HG02763 (cell line): ENCODE data around the gene TSC22D2.

Source experiments
- ATAC-seq: cut with Tn5 transposase; IDR thresholded peaks from one replicate; pipeline ENCODE4 v1.9.1; 2021; ENCODE audit warnings: mild to moderate bottlenecking, moderate library complexity; ENCODE audit not compliant: unreplicated experiment

The TSC22D2 gene

GRCh38 chr3:150411106-150411460 is 3.0 kb downstream of the TSC22D2 start:
- ATAC-seq, result no peak

GRCh38 chr3:150411546-150411945 is 3.4 kb downstream of the TSC22D2 start:
- ATAC-seq, result no peak

- no peak for ATAC-seq
These were observed 3.9 kb downstream of the TSC22D2 start for GRCh38 chr3:150411976-150412375.

- ATAC-seq, result no peak
These were observed 4.6 kb downstream of the TSC22D2 start for GRCh38 chr3:150412561-150413231.

GRCh38 chr3:150414258-150414657 is 6.2 kb downstream of the TSC22D2 start:
- ATAC-seq, result no peak

GRCh38 chr3:150414959-150415358 is 6.9 kb downstream of the TSC22D2 start:
- ATAC-seq, result no peak

GRCh38 chr3:150419076-150419868 is 11.2 kb downstream of the TSC22D2 start:
- ATAC-seq, result no peak

- ATAC-seq, result no peak
These were observed 11.9 kb downstream of the TSC22D2 start for GRCh38 chr3:150419959-150420358.

GRCh38 chr3:150421256-150421655 is 13.2 kb downstream of the TSC22D2 start:
- no peak for ATAC-seq

- ATAC-seq, result no peak
These were observed 13.9 kb downstream of the TSC22D2 start for GRCh38 chr3:150421799-150422548.

GRCh38 chr3:150422907-150423306 is 14.8 kb downstream of the TSC22D2 start:
- ATAC-seq, result no peak

GRCh38 chr3:150423761-150424160 is 15.7 kb downstream of the TSC22D2 start:
- no peak for ATAC-seq

GRCh38 chr3:150426292-150426691 is 18.2 kb downstream of the TSC22D2 start:
- no peak for ATAC-seq

- ATAC-seq, result no peak
These were observed 20.5 kb downstream of the TSC22D2 start for GRCh38 chr3:150428562-150428961.

GRCh38 chr3:150429767-150430671 is 21.9 kb downstream of the TSC22D2 start:
- ATAC-seq, result no peak

GRCh38 chr3:150433347-150433746 is 25.2 kb downstream of the TSC22D2 start:
- ATAC-seq, result no peak

GRCh38 chr3:150434234-150434633 is 26.1 kb downstream of the TSC22D2 start:
- no peak for ATAC-seq

GRCh38 chr3:150436161-150436560 is 28.1 kb downstream of the TSC22D2 start:
- no peak for ATAC-seq

GRCh38 chr3:150439657-150440056 is 31.6 kb downstream of the TSC22D2 start:
- no peak for ATAC-seq

- ATAC-seq, result no peak
These were observed 35.2 kb downstream of the TSC22D2 start for GRCh38 chr3:150443331-150443741.

GRCh38 chr3:150444371-150444770 is 36.3 kb downstream of the TSC22D2 start:
- ATAC-seq, result no peak
